HCT116 (cell line): ENCODE measurements around the gene KIAA1671. TPM values are rescaled to one million over a fixed set of nuclear protein-coding genes. Genes with fewer than 3 reads are reported as not detected.

ENCODE experiments used
- ATAC-seq: fragments of 200-7000 bp; cut with Tn5 transposase; 2 replicates; pipeline ENCODE4 v1.9.1; 2020; ENCODE audit warnings: mild to moderate bottlenecking, moderate library complexity
- BruUV-seq: library from RNA; stranded (reverse); fragments of 400-500 nt; replicated peaks from 2 replicates; lab custom pipeline; 2021; lab: Mats Ljungman, UMichigan
- CTCF ChIA-PET: fragments of 300-600 bp; sonication (Branson Sonifier 250); formaldehyde crosslinking; loops from one replicate; lab custom pipeline; 2021; ENCODE audit warnings: antibody characterized with exemption; lab: Charles Lee
- POLR2A ChIA-PET: fragments of 300-600, 350-600 bp; sonication (Branson Sonifier 250); formaldehyde crosslinking; loops from one replicate; lab custom pipeline; 2021; ENCODE audit warnings: antibody characterized with exemption; lab: Charles Lee
- RAD21 ChIA-PET, 2 experiments: fragments of 300-600 bp; sonication (Branson Sonifier 250); formaldehyde crosslinking; loops; one replicate each; lab custom pipeline; 2023; ENCODE audit warnings: low total read pairs in 2 of 2; ENCODE audit not compliant: uncharacterized antibody in 2 of 2, unreplicated experiment in 2 of 2, low non-redundant PET in 1 of 2; lab: Charles Lee
- DNase-seq: peaks from one replicate; pipeline ENCODE4 v3.0.0-alpha.2; 2010; ENCODE audit warnings: low read depth, low spot score
- H2AFZ ChIP-seq: fragments of 200-600 bp; shearing (Covaris generic), sonication (generic); 2 replicates; pipeline ENCODE4 v1.6.1; 2017; ENCODE audit warnings: low read depth, mixed run types, mixed read lengths, antibody characterized with exemption, low read length; ENCODE audit not compliant: poor library complexity, severe bottlenecking
- H3K27ac ChIP-seq: 2 replicates; pipeline ENCODE4 v1.5.1; 2012; ENCODE audit warnings: low read depth, low read length
- H3K27me3 ChIP-seq: fragments of 200-600 bp; sonication (generic); 2 replicates; pipeline ENCODE4 v1.6.1; 2016; ENCODE audit warnings: mixed run types, low read length, mixed read lengths; ENCODE audit not compliant: insufficient read depth
- H3K36me3 ChIP-seq, 2 experiments: fragments of 200-500 bp in 1 of 2; fragments of 200-600 bp in 1 of 2; sonication (Bioruptor generic) in 1 of 2; sonication (generic) in 1 of 2; 2 replicates each; pipeline versions ENCODE4 v1.5.1 to v1.6.1; 2014 to 2016; ENCODE audit warnings: low read length in 2 of 2, inconsistent platforms in 1 of 2, mixed read lengths in 1 of 2, mixed run types in 1 of 2; ENCODE audit not compliant: insufficient read depth in 2 of 2, control insufficient read depth in 1 of 2
- H3K4me1 ChIP-seq, 2 experiments: fragments of 200-600 bp in 1 of 2; sonication (generic) in 1 of 2; 2 replicates each; pipeline versions ENCODE4 v1.5.1 to v1.6.1; 2012 to 2017; ENCODE audit warnings: low read length in 2 of 2, inconsistent platforms in 1 of 2, mild to moderate bottlenecking in 1 of 2, mixed read lengths in 1 of 2, mixed run types in 1 of 2, moderate library complexity in 1 of 2; ENCODE audit not compliant: insufficient read depth in 2 of 2, control insufficient read depth in 1 of 2
- H3K4me2 ChIP-seq: fragments of 200-600 bp; sonication (generic); 2 replicates; pipeline ENCODE4 v1.6.1; 2017; ENCODE audit warnings: mixed run types, low read length, mixed read lengths
- H3K4me3 ChIP-seq, 2 experiments: fragments of 200-600 bp in 1 of 2; sonication (generic) in 1 of 2; replicated peaks in 1 of 2; 2 replicates each; pipeline ENCODE4 v1.5.1; 2011 to 2016; ENCODE audit warnings: low read length in 2 of 2, control low read depth in 1 of 2, low read depth in 1 of 2, mild to moderate bottlenecking in 1 of 2, mixed read lengths in 1 of 2, mixed run types in 1 of 2
- H3K79me2 ChIP-seq: fragments of 200-600 bp; sonication (generic); 2 replicates; pipeline ENCODE4 v1.6.1; 2017; ENCODE audit warnings: mild to moderate bottlenecking, mixed run types, low read length, moderate library complexity, mixed read lengths; ENCODE audit not compliant: insufficient read depth
- H3K9ac ChIP-seq: fragments of 200-600 bp; sonication (generic); 2 replicates; pipeline ENCODE4 v1.6.1; 2016; ENCODE audit warnings: low read length, mixed read lengths
- H3K9me2 ChIP-seq: fragments of 200-600 bp; sonication (generic), shearing (Covaris generic); 2 replicates; pipeline ENCODE4 v1.6.1; 2017; ENCODE audit warnings: mixed run types, mild to moderate bottlenecking, moderate library complexity; ENCODE audit not compliant: insufficient read depth
- H3K9me3 ChIP-seq, 2 experiments: fragments of 200-500 bp in 1 of 2; fragments of 200-600 bp in 1 of 2; sonication (Bioruptor generic) in 1 of 2; sonication (generic) in 1 of 2; 2 replicates each; pipeline ENCODE4 v1.6.1; 2014 to 2017; ENCODE audit warnings: low read length in 2 of 2, mixed read lengths in 2 of 2, inconsistent platforms in 1 of 2, low read depth in 1 of 2, mild to moderate bottlenecking in 1 of 2, mixed run types in 1 of 2, moderate library complexity in 1 of 2; ENCODE audit not compliant: control insufficient read depth in 1 of 2, insufficient read depth in 1 of 2
- H4K20me1 ChIP-seq: fragments of 200-600 bp; sonication (generic), shearing (Covaris generic); 2 replicates; pipeline ENCODE4 v1.6.1; 2017; ENCODE audit warnings: mixed run types, mild to moderate bottlenecking, moderate library complexity; ENCODE audit not compliant: insufficient read depth
- CBX3 ChIP-seq: IDR thresholded peaks from 2 replicates; pipeline ENCODE4 v1.6.1; 2012; ENCODE audit warnings: low read depth
- CEBPB ChIP-seq: IDR thresholded peaks from 2 replicates; pipeline ENCODE4 v1.6.1; 2012; ENCODE audit warnings: low read depth
- ELF1 ChIP-seq: IDR thresholded peaks from 2 replicates; pipeline ENCODE4 v1.6.1; 2012; ENCODE audit warnings: low read depth, borderline replicate concordance
- EZH2 ChIP-seq: fragments of 200-600 bp; sonication (generic); IDR thresholded peaks from 2 replicates; pipeline ENCODE4 v1.6.1; 2017; ENCODE audit warnings: antibody characterized with exemption, mixed run types
- EZH2phosphoT487 ChIP-seq: fragments of 200-600 bp; IDR thresholded peaks from 2 replicates; pipeline ENCODE4 v1.6.1; 2018; ENCODE audit warnings: antibody characterized with exemption, borderline replicate concordance
- FOSL1 ChIP-seq: IDR thresholded peaks from 2 replicates; pipeline ENCODE4 v1.6.1; 2012; ENCODE audit warnings: low read depth
- JUND ChIP-seq: IDR thresholded peaks from 2 replicates; pipeline ENCODE4 v1.6.1; 2012
- MAX ChIP-seq: IDR thresholded peaks from 2 replicates; pipeline ENCODE4 v1.6.1; 2012
- POLR2A ChIP-seq: IDR thresholded peaks from 2 replicates; pipeline ENCODE4 v1.7.0; 2011; ENCODE audit warnings: borderline replicate concordance; ENCODE audit not compliant: insufficient read depth, insufficient read length; ENCODE audit errors: extremely low read depth
- RAD21 ChIP-seq: IDR thresholded peaks from 2 replicates; pipeline ENCODE4 v1.6.1; 2012; ENCODE audit warnings: low read depth, mild to moderate bottlenecking
- SIN3A ChIP-seq: IDR thresholded peaks from 2 replicates; pipeline ENCODE4 v1.6.1; 2012; ENCODE audit warnings: low read depth
- SP1 ChIP-seq: IDR thresholded peaks from 2 replicates; pipeline ENCODE4 v1.6.1; 2012; ENCODE audit warnings: low read depth
- SRF ChIP-seq: IDR thresholded peaks from 2 replicates; pipeline ENCODE4 v1.6.1; 2012; ENCODE audit warnings: low read depth
- TCF7L2 ChIP-seq: IDR thresholded peaks from 2 replicates; pipeline ENCODE4 v1.7.0; 2011; ENCODE audit warnings: borderline replicate concordance, inconsistent platforms; ENCODE audit not compliant: insufficient read depth, insufficient read length; ENCODE audit errors: extremely low read depth
- YY1 ChIP-seq: IDR thresholded peaks from 2 replicates; pipeline ENCODE4 v1.6.1; 2011; ENCODE audit warnings: low read length, low read depth, moderate library complexity, mild to moderate bottlenecking; ENCODE audit not compliant: insufficient replicate concordance; ENCODE audit errors: extremely low read depth
- ZFX ChIP-seq: fragments of 450-650 bp; IDR thresholded peaks from 2 replicates; pipeline ENCODE4 v1.6.1; 2017
- ZNF274 ChIP-seq: fragments of 200-500 bp; sonication (Bioruptor generic); IDR thresholded peaks from 2 replicates; pipeline ENCODE4 v1.6.1; 2014; ENCODE audit warnings: mild to moderate bottlenecking, low read depth, low read length, inconsistent platforms
- intact Hi-C: fragments of 100-400 bp; cut with micrococcal nuclease; formaldehyde crosslinking; loops from 2 replicates; pipeline ENCODE4 v1.10.0; 2022
- total RNA-seq: library from RNA; stranded (reverse); gene quantifications from one replicate; pipeline ENCODE4 v1.2.1, GENCODE V29; 2021; ENCODE audit not compliant: unreplicated experiment
- TF ChIP-seq, protein P1 (sequence below): IDR thresholded peaks from 2 replicates; pipeline ENCODE4 v1.6.1; 2011; ENCODE audit warnings: mild to moderate bottlenecking, low read length, moderate library complexity; ENCODE audit not compliant: insufficient replicate concordance; ENCODE audit errors: extremely low read depth
- TF ChIP-seq, protein P2 (sequence below): IDR thresholded peaks from 2 replicates; pipeline ENCODE4 v1.6.1; 2012; ENCODE audit warnings: low read depth

KIAA1671 gene
- total RNA-seq, 1 experiment from 2014 or later = 36.8 TPM

DNA sequence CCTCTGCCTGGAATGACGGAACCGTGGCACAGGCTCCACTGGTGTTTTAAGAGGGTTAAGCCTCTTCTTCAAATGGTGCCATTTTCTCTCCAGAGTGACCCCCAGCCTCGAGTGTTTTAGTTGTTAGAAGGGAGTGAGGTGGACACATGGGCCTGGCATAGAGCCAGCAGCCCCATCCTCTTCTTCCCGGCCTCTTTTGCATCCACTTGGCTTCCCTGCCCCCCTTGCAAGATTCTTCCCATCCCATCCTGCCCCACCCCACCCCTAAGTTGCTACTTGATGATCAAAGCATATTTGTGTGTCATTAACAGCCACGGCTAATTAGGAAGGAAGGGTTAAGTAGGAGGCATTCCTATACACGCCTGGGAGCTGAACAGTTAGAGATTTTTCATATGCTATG is 174.8 kb downstream of the KIAA1671 start:
- BruUV-seq = no TSS peak
- no peak for ATAC-seq
- H3K27me3 ChIP-seq = no peaks in the 10 kb centered on the region
- TF ChIP-seq JUND = no peak
- TF ChIP-seq TCF7L2 = no peak
- TF ChIP-seq EZH2phosphoT487 = no peak
- no peak for TF ChIP-seq SP1
- TF ChIP-seq, protein P1, sequence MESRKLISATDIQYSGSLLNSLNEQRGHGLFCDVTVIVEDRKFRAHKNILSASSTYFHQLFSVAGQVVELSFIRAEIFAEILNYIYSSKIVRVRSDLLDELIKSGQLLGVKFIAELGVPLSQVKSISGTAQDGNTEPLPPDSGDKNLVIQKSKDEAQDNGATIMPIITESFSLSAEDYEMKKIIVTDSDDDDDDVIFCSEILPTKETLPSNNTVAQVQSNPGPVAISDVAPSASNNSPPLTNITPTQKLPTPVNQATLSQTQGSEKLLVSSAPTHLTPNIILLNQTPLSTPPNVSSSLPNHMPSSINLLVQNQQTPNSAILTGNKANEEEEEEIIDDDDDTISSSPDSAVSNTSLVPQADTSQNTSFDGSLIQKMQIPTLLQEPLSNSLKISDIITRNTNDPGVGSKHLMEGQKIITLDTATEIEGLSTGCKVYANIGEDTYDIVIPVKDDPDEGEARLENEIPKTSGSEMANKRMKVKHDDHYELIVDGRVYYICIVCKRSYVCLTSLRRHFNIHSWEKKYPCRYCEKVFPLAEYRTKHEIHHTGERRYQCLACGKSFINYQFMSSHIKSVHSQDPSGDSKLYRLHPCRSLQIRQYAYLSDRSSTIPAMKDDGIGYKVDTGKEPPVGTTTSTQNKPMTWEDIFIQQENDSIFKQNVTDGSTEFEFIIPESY = no peak
- TF ChIP-seq ZFX = no peak
- no peak for TF ChIP-seq CBX3
- no peak for TF ChIP-seq YY1
- TF ChIP-seq RAD21 = no peak
- TF ChIP-seq ZNF274 = no peak
- TF ChIP-seq CEBPB = no peak
- no peak for TF ChIP-seq FOSL1
- TF ChIP-seq MAX = no peak
- no peak for TF ChIP-seq POLR2A
- TF ChIP-seq, protein P2, sequence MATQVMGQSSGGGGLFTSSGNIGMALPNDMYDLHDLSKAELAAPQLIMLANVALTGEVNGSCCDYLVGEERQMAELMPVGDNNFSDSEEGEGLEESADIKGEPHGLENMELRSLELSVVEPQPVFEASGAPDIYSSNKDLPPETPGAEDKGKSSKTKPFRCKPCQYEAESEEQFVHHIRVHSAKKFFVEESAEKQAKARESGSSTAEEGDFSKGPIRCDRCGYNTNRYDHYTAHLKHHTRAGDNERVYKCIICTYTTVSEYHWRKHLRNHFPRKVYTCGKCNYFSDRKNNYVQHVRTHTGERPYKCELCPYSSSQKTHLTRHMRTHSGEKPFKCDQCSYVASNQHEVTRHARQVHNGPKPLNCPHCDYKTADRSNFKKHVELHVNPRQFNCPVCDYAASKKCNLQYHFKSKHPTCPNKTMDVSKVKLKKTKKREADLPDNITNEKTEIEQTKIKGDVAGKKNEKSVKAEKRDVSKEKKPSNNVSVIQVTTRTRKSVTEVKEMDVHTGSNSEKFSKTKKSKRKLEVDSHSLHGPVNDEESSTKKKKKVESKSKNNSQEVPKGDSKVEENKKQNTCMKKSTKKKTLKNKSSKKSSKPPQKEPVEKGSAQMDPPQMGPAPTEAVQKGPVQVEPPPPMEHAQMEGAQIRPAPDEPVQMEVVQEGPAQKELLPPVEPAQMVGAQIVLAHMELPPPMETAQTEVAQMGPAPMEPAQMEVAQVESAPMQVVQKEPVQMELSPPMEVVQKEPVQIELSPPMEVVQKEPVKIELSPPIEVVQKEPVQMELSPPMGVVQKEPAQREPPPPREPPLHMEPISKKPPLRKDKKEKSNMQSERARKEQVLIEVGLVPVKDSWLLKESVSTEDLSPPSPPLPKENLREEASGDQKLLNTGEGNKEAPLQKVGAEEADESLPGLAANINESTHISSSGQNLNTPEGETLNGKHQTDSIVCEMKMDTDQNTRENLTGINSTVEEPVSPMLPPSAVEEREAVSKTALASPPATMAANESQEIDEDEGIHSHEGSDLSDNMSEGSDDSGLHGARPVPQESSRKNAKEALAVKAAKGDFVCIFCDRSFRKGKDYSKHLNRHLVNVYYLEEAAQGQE = no peak
- no peak for TF ChIP-seq ELF1
- no peak for TF ChIP-seq SIN3A
- TF ChIP-seq EZH2 = no peak
- TF ChIP-seq SRF = no peak
- TF ChIP-seq, all 23 proteins: peak for 0
- POLR2A ChIA-PET = no interaction called here
- no peak overlapping the region for H3K4me2 ChIP-seq
- CTCF ChIA-PET = no interaction called here
- intact Hi-C loops = no loop called here
- H3K4me3 ChIP-seq = no peak overlapping the region
- H3K9ac ChIP-seq = no peak overlapping the region
- peaks cover 0 to 6% of the 10 kb centered on the region in 2 experiments; a peak in 1 of 4 replicates for H3K9me3 ChIP-seq
- no peak overlapping the region for H3K27ac ChIP-seq
- no peaks in the 10 kb centered on the region for H4K20me1 ChIP-seq
- no peaks in the 10 kb centered on the region for H3K4me1 ChIP-seq
- H2AFZ ChIP-seq = no peak overlapping the region
- H3K9me2 ChIP-seq = no peaks in the 10 kb centered on the region
- 0 out of 2 replicates have a peak, but pooled peaks cover 2% of the 10 kb centered on the region for H3K79me2 ChIP-seq
- RAD21 ChIA-PET = no interaction called here
- H3K36me3 ChIP-seq = peaks cover 0 to 9% of the 10 kb centered on the region in 2 experiments; a peak in 1 of 4 replicates
- DNase-seq = no peak
